Body of pancreas (tissue), 4 donors: ENCODE data around the gene AQP5. TPM values are rescaled to one million over a fixed set of nuclear protein-coding genes. Genes with fewer than 3 reads are reported as not detected.
A peak's percentile ranks its signal among the peaks of the same experiment; 100 is the strongest.

ENCODE experiments used
- ATAC-seq: fragments of 150-250 bp; one replicate; pipeline ENCODE4 v1.9.1; 2016
- DNase-seq, 4 donors: peaks; one replicate each; pipeline ENCODE4 v3.0.0-alpha.2; 2019
- H3K27ac ChIP-seq, 4 donors: fragments of 200-600 bp; sonication (generic); 1 replicate in 3 of 4; 2 replicates in 1 of 4; pipeline versions ENCODE4 v1.5.1 to v1.6.1; 2016 to 2019; ENCODE audit warnings: mild to moderate bottlenecking in 1 of 4, mixed read lengths in 1 of 4, moderate library complexity in 1 of 4
- H3K27me3 ChIP-seq, 2 donors: fragments of 200-600 bp; sonication (generic); one replicate each; pipeline ENCODE4 v1.6.0; 2016; ENCODE audit warnings: mild to moderate bottlenecking in 1 of 2
- H3K36me3 ChIP-seq, 2 donors: fragments of 200-600 bp; sonication (generic); replicated peaks in 1 of 2; 2 replicates each; pipeline ENCODE4 v1.5.1; 2016; ENCODE audit warnings: low read depth in 2 of 2; ENCODE audit not compliant: insufficient read depth in 1 of 2
- H3K4me1 ChIP-seq: fragments of 200-600 bp; sonication (generic); one replicate; pipeline ENCODE4 v1.6.0; 2016
- H3K4me3 ChIP-seq, 2 donors: fragments of 200-600 bp; sonication (generic); 1 replicate in 1 of 2; 2 replicates in 1 of 2; pipeline ENCODE4 v1.5.1; 2016 to 2019
- H3K9me3 ChIP-seq, 3 donors: fragments of 200-600 bp; sonication (generic); 1 replicate in 2 of 3; 2 replicates in 1 of 3; pipeline ENCODE4 v1.5.1; 2016
- CTCF ChIP-seq, 7 experiments: fragments of 450-650 bp in 4 of 7; fragments of 200-600 bp in 3 of 7; sonication (generic) in 3 of 7; IDR thresholded peaks; one replicate each; pipeline ENCODE4 v1.5.1; 2016 to 2019; ENCODE audit warnings: antibody characterized with exemption in 7 of 7
- POLR2A ChIP-seq, 3 donors: fragments of 450-650 bp; IDR thresholded peaks; one replicate each; pipeline ENCODE4 v1.6.1; 2016; ENCODE audit warnings: antibody characterized with exemption in 3 of 3, mild to moderate bottlenecking in 2 of 3
- WGBS, 2 donors: methylation state at CpG; one replicate each; pipeline ENCODE4 v1.1.5; 2017; 5-methylcytosine and 5-hydroxymethylcytosine counted together
- intact Hi-C: fragments of 100-400 bp; cut with DNase I; formaldehyde crosslinking; loops from one replicate; pipeline ENCODE4 v1.15.1; 2023
- total RNA-seq, 2 donors: library from RNA; depleted of rRNA; stranded (reverse); fragments of >200 nt; gene quantifications; one replicate each; pipeline ENCODE4 v1.1.0, GENCODE V29; 2016

The AQP5 gene
- total RNA-seq, 2 donors from 2014 or later: 1.3 to 2.1 TPM

GRCh38 chr12:49979791-49980190 is 18.1 kb downstream of the AQP5 start:
- WGBS, 2 donors: 74 to 75% methylated on average over 3 of the region's 3 CpGs

GRCh38 chr12:49980501-49981349 is 19.1 kb downstream of the AQP5 start:
- DNase-seq (no peak), ATAC-seq (no peak)
- H3K4me3 ChIP-seq: no peak overlapping the region
- H3K27me3 ChIP-seq: no peaks in the 10 kb centered on the region
- peak overlapping the region in 1 of 4 donors; percentile 15 for H3K27ac ChIP-seq
- no peaks in the 10 kb centered on the region for H3K36me3 ChIP-seq
- no peaks in the 10 kb centered on the region for H3K9me3 ChIP-seq
- TF ChIP-seq POLR2A (IDR thresholded peaks at IDR 0.05) (no peak), CTCF (IDR thresholded peaks at IDR 0.05) (no peak)
- 76 to 79% methylated on average over 10 of the region's 10 CpGs for WGBS, 2 donors
- intact Hi-C loops: no loop called here
- H3K4me1 ChIP-seq: peaks cover 5% of the 10 kb centered on the region

More at GRCh38 chr12:49979791-49980190, 18.1 kb downstream of the AQP5 start:
- Histone ChIP-seq H3K4me1 (peaks cover 5% of the 10 kb centered on the region), H3K9me3 (no peaks in the 10 kb centered on the region), H3K27me3 (no peaks in the 10 kb centered on the region), H3K36me3 (no peaks in the 10 kb centered on the region), H3K27ac (no peak overlapping the region), H3K4me3 (no peak overlapping the region)
- DNase-seq (no peak), ATAC-seq (no peak)
- intact Hi-C loops: no loop called here
- TF ChIP-seq CTCF (IDR thresholded peaks at IDR 0.05) (no peak), POLR2A (IDR thresholded peaks at IDR 0.05) (no peak)

GRCh38 chr12:49982246-49983087 is 20.8 kb downstream of the AQP5 start:
- H3K36me3 ChIP-seq: no peaks in the 10 kb centered on the region
- no peaks in the 10 kb centered on the region for H3K27me3 ChIP-seq
- no peak for ATAC-seq
- no peak for DNase-seq
- H3K4me1 ChIP-seq: peaks cover 5% of the 10 kb centered on the region
- H3K9me3 ChIP-seq: no peaks in the 10 kb centered on the region
- H3K27ac ChIP-seq: peak overlapping the region in 1 of 4 donors; percentile 11
- no peak overlapping the region for H3K4me3 ChIP-seq
- intact Hi-C loops: no loop called here
- no peak for TF ChIP-seq POLR2A (IDR thresholded peaks at IDR 0.05)
- no peak for TF ChIP-seq CTCF (IDR thresholded peaks at IDR 0.05)
- WGBS, 2 donors: 79 to 81% methylated on average over 7 of the region's 7 CpGs

GRCh38 chr12:49983892-49984291 is 22.2 kb downstream of the AQP5 start:
- Histone ChIP-seq H3K36me3 (no peaks in the 10 kb centered on the region), H3K27me3 (no peaks in the 10 kb centered on the region), H3K9me3 (no peaks in the 10 kb centered on the region), H3K4me1 (peaks cover 3% of the 10 kb centered on the region), H3K4me3 (no peak overlapping the region), H3K27ac (no peak overlapping the region)
- WGBS, 2 donors: 9 to 24% methylated on average over 8 of the region's 8 CpGs
- ATAC-seq (peak; percentile 22), DNase-seq (no peak)
- TF ChIP-seq POLR2A (IDR thresholded peaks at IDR 0.05): no peak
- no peak for TF ChIP-seq CTCF (IDR thresholded peaks at IDR 0.05)
- intact Hi-C loops: no loop called here
